Breast epithelium (tissue), 4 donors: ENCODE data around the gene STRN3. TPM values are rescaled to one million over a fixed set of nuclear protein-coding genes. Genes with fewer than 3 reads are reported as not detected.

Source experiments
- DNase-seq, 2 donors: peaks; one replicate each; pipeline ENCODE4 v3.0.0-alpha.2; 2019; ENCODE audit warnings: low spot score in 2 of 2
- H3K27ac ChIP-seq, 2 donors: fragments of 200-600 bp; sonication (generic) in 1 of 2; one replicate each; pipeline ENCODE4 v1.5.1; 2016 to 2019; ENCODE audit warnings: mild to moderate bottlenecking in 1 of 2
- H3K27me3 ChIP-seq, 2 donors: fragments of 200-600 bp; sonication (generic) in 1 of 2; one replicate each; pipeline versions ENCODE4 v1.5.1 to v1.6.0; 2017 to 2019; ENCODE audit warnings: control low read depth in 1 of 2, mild to moderate bottlenecking in 1 of 2
- H3K36me3 ChIP-seq: fragments of 200-600 bp; one replicate; pipeline ENCODE4 v1.5.1; 2019
- H3K4me1 ChIP-seq, 2 donors: fragments of 200-600 bp; sonication (generic); one replicate each; pipeline ENCODE4 v1.5.1; 2016 to 2019; ENCODE audit warnings: control low read depth in 1 of 2
- H3K4me3 ChIP-seq, 3 donors: fragments of 200-600 bp; sonication (generic); 1 replicate in 2 of 3; 2 replicates in 1 of 3; pipeline ENCODE4 v1.5.1; 2016 to 2019; ENCODE audit warnings: mild to moderate bottlenecking in 3 of 3, moderate library complexity in 2 of 3
- H3K9me3 ChIP-seq, 2 donors: fragments of 200-600 bp; sonication (generic) in 1 of 2; one replicate each; pipeline ENCODE4 v1.5.1; 2016 to 2019; ENCODE audit warnings: control low read depth in 1 of 2
- POLR2A ChIP-seq: fragments of 450-650 bp; IDR thresholded peaks from one replicate; pipeline ENCODE4 v1.6.1; 2016; ENCODE audit warnings: antibody characterized with exemption, mild to moderate bottlenecking, moderate library complexity
- POLR2AphosphoS5 ChIP-seq, 3 donors: sonication (generic); formaldehyde crosslinking; IDR thresholded peaks; one replicate each; pipeline ENCODE4 v1.6.1; 2017; ENCODE audit warnings: antibody characterized with exemption in 3 of 3
- intact Hi-C: fragments of 100-400 bp; cut with DNase I; formaldehyde crosslinking; loops from one replicate; pipeline ENCODE4 v1.15.1; 2023; ENCODE audit warnings: low total_unique reads
- total RNA-seq, 3 donors: library from RNA; depleted of rRNA; stranded (reverse); fragments of >200 nt; gene quantifications; one replicate each; pipeline ENCODE4 v1.1.0, GENCODE V29; 2016
- TF ChIP-seq, protein P1 (sequence below), 3 donors: fragments of 450-650 bp; IDR thresholded peaks; one replicate each; pipeline ENCODE4 v1.5.1; 2016 to 2017; ENCODE audit warnings: antibody characterized with exemption in 3 of 3, mild to moderate bottlenecking in 3 of 3, moderate library complexity in 3 of 3

The STRN3 gene
- total RNA-seq, 3 donors from 2014 or later, result 43.5 to 60.7 (median 43.6) TPM

- TF ChIP-seq POLR2AphosphoS5 (IDR thresholded peaks at IDR 0.05) (no peak), POLR2A (no peak)
- TF ChIP-seq, protein P1, sequence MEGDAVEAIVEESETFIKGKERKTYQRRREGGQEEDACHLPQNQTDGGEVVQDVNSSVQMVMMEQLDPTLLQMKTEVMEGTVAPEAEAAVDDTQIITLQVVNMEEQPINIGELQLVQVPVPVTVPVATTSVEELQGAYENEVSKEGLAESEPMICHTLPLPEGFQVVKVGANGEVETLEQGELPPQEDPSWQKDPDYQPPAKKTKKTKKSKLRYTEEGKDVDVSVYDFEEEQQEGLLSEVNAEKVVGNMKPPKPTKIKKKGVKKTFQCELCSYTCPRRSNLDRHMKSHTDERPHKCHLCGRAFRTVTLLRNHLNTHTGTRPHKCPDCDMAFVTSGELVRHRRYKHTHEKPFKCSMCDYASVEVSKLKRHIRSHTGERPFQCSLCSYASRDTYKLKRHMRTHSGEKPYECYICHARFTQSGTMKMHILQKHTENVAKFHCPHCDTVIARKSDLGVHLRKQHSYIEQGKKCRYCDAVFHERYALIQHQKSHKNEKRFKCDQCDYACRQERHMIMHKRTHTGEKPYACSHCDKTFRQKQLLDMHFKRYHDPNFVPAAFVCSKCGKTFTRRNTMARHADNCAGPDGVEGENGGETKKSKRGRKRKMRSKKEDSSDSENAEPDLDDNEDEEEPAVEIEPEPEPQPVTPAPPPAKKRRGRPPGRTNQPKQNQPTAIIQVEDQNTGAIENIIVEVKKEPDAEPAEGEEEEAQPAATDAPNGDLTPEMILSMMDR (IDR thresholded peaks at IDR 0.05), result no peak
- H3K4me3 ChIP-seq, result no peak overlapping the region
- no peaks in the 10 kb centered on the region for H3K27me3 ChIP-seq
- H3K9me3 ChIP-seq, result no peaks in the 10 kb centered on the region
- intact Hi-C loops, result no loop called here
- H3K27ac ChIP-seq, result no peak overlapping the region
- no peaks in the 10 kb centered on the region for H3K36me3 ChIP-seq
- no peak for DNase-seq
- peaks cover 3 to 7% of the 10 kb centered on the region in 2 donors for H3K4me1 ChIP-seq
Measured at GRCh38 chr14:31022386-31022785, 3.8 kb downstream of the STRN3 start.

- DNase-seq, result no peak
- intact Hi-C loops, result no loop called here
- H3K36me3 ChIP-seq, result no peaks in the 10 kb centered on the region
- no peaks in the 10 kb centered on the region for H3K27me3 ChIP-seq
- H3K4me3 ChIP-seq, result no peak overlapping the region
- H3K27ac ChIP-seq, result no peak overlapping the region
- H3K4me1 ChIP-seq, result peaks cover 3 to 7% of the 10 kb centered on the region in 2 donors
- H3K9me3 ChIP-seq, result no peaks in the 10 kb centered on the region
- TF ChIP-seq POLR2A, result no peak
- TF ChIP-seq, protein P1 (IDR thresholded peaks at IDR 0.05), result no peak
- no peak for TF ChIP-seq POLR2AphosphoS5 (IDR thresholded peaks at IDR 0.05)
Measured at GRCh38 chr14:31021576-31021949, 4.6 kb downstream of the STRN3 start.

GRCh38 chr14:31020834-31021575 is 5.2 kb downstream of the STRN3 start:
- Histone ChIP-seq H3K36me3 (no peaks in the 10 kb centered on the region), H3K27ac (no peak overlapping the region), H3K4me1 (peaks cover 3 to 7% of the 10 kb centered on the region in 2 donors), H3K4me3 (no peak overlapping the region), H3K9me3 (no peaks in the 10 kb centered on the region), H3K27me3 (no peaks in the 10 kb centered on the region)
- intact Hi-C loops, result no loop called here
- TF ChIP-seq POLR2A, result no peak
- TF ChIP-seq, protein P1 (IDR thresholded peaks at IDR 0.05), result no peak
- DNase-seq, result no peak

- no peak for TF ChIP-seq POLR2A
- H3K9me3 ChIP-seq, result no peaks in the 10 kb centered on the region
- H3K36me3 ChIP-seq, result no peaks in the 10 kb centered on the region
- H3K27ac ChIP-seq, result no peak overlapping the region
- intact Hi-C loops, result no loop called here
- no peaks in the 10 kb centered on the region for H3K27me3 ChIP-seq
- no peak overlapping the region for H3K4me3 ChIP-seq
- DNase-seq, result no peak
- H3K4me1 ChIP-seq, result no peaks in the 10 kb centered on the region
Measured at GRCh38 chr14:31018057-31018645, 8.0 kb downstream of the STRN3 start.

- H3K9me3 ChIP-seq, result no peaks in the 10 kb centered on the region
- H3K27ac ChIP-seq, result no peak overlapping the region
- no peaks in the 10 kb centered on the region for H3K27me3 ChIP-seq
- intact Hi-C loops, result no loop called here
- H3K4me1 ChIP-seq, result no peaks in the 10 kb centered on the region
- no peaks in the 10 kb centered on the region for H3K36me3 ChIP-seq
- TF ChIP-seq, protein P1 (IDR thresholded peaks at IDR 0.05), result no peak
- TF ChIP-seq POLR2AphosphoS5 (IDR thresholded peaks at IDR 0.05) (no peak), POLR2A (no peak)
- H3K4me3 ChIP-seq, result no peak overlapping the region
- DNase-seq, result no peak
Measured at GRCh38 chr14:31013841-31014240, 12.3 kb downstream of the STRN3 start.
